B cell (primary cell): Measurements from ENCODE around the gene ELAC1. TPM values are rescaled to one million over a fixed set of nuclear protein-coding genes. Genes with fewer than 3 reads are reported as not detected.
A peak's percentile ranks its signal among the peaks of the same experiment; 100 is the strongest.

ENCODE experiments used
- ATAC-seq: fragments of 200-7000 bp; cut with Tn5 transposase; one replicate; pipeline ENCODE4 v1.10.0; 2021; ENCODE audit warnings: low read depth, mild to moderate bottlenecking, moderate number of reproducible peaks, moderate library complexity
- CTCF ChIA-PET: fragments of 350-600 bp; sonication (Branson Sonifier 250); formaldehyde crosslinking; loops from one replicate; lab custom pipeline; 2021; ENCODE audit warnings: antibody characterized with exemption, inconsistent platforms; lab: Charles Lee
- POLR2A ChIA-PET: fragments of 350-600 bp; sonication (Branson Sonifier 250); formaldehyde crosslinking; loops from one replicate; lab custom pipeline; 2021; ENCODE audit warnings: antibody characterized with exemption; lab: Charles Lee
- DNase-seq: peaks from one replicate; pipeline ENCODE4 v3.0.0; 2013
- H2AFZ ChIP-seq: 2 replicates; pipeline ENCODE4 v1.6.1; 2012; ENCODE audit warnings: mild to moderate bottlenecking, low read depth, low read length; ENCODE audit not compliant: insufficient read depth, poor library complexity, severe bottlenecking
- H3K27ac ChIP-seq, 2 donors: 1 replicate in 1 of 2; 2 replicates in 1 of 2; pipeline ENCODE4 v1.5.1; 2012 to 2013; ENCODE audit warnings: low read length in 2 of 2, mild to moderate bottlenecking in 2 of 2, moderate library complexity in 1 of 2
- H3K27me3 ChIP-seq, 4 experiments: fragments of 200-600 bp in 1 of 4; sonication (generic) in 1 of 4; replicated peaks in 1 of 4; 1 replicate in 2 of 4; 2 replicates in 2 of 4; pipeline versions ENCODE4 v1.6.1 to v1.7.0; 2013 to 2016; ENCODE audit warnings: low read length in 3 of 4, mild to moderate bottlenecking in 2 of 4, mixed read lengths in 1 of 4, moderate library complexity in 1 of 4; ENCODE audit not compliant: insufficient read depth in 4 of 4, control insufficient read depth in 3 of 4; ENCODE audit errors: control extremely low read depth in 1 of 4
- H3K36me3 ChIP-seq, 2 experiments: replicated peaks in 1 of 2; 1 replicate in 1 of 2; 2 replicates in 1 of 2; pipeline versions ENCODE4 v1.6.1 to v1.7.1; 2013; ENCODE audit warnings: low read length in 1 of 2; ENCODE audit not compliant: insufficient read depth in 2 of 2, control insufficient read depth in 1 of 2; ENCODE audit errors: control extremely low read depth in 1 of 2, extremely low read depth in 1 of 2
- H3K4me1 ChIP-seq, 2 donors: fragments of 200-600 bp in 1 of 2; sonication (generic) in 1 of 2; 1 replicate in 1 of 2; 2 replicates in 1 of 2; pipeline versions ENCODE4 v1.5.1 to v1.6.1; 2013 to 2017; ENCODE audit warnings: low read length in 2 of 2; ENCODE audit not compliant: control insufficient read depth in 2 of 2, insufficient read depth in 2 of 2
- H3K4me2 ChIP-seq: replicated peaks from 2 replicates; pipeline ENCODE3; 2012; ENCODE audit warnings: mild to moderate bottlenecking, low read depth, low read length; ENCODE audit not compliant: poor library complexity, severe bottlenecking
- H3K4me3 ChIP-seq, 5 experiments: fragments of 200-600 bp in 1 of 5; sonication (generic) in 1 of 5; 1 replicate in 3 of 5; 2 replicates in 2 of 5; pipeline versions ENCODE4 v1.5.1 to v1.7.0; 2011 to 2016; ENCODE audit warnings: low read length in 4 of 5, mild to moderate bottlenecking in 4 of 5, low read depth in 2 of 5, control low read depth in 1 of 5, moderate library complexity in 1 of 5; ENCODE audit not compliant: insufficient read depth in 1 of 5; ENCODE audit errors: control extremely low read depth in 1 of 5, extremely low read depth in 1 of 5
- H3K79me2 ChIP-seq: fragments of 200-600 bp; sonication (generic); one replicate; pipeline ENCODE4 v1.6.0; 2016; ENCODE audit warnings: low read length; ENCODE audit not compliant: control insufficient read depth, insufficient read depth
- H3K9ac ChIP-seq: fragments of 200-600 bp; sonication (generic); 2 replicates; pipeline ENCODE4 v1.6.1; 2017; ENCODE audit warnings: mild to moderate bottlenecking, low read length, moderate library complexity
- H3K9me3 ChIP-seq, 3 donors: one replicate each; pipeline versions ENCODE4 v1.6.1 to v1.7.1; 2013; ENCODE audit warnings: low read length in 2 of 3; ENCODE audit not compliant: control insufficient read depth in 2 of 3, insufficient read depth in 1 of 3; ENCODE audit errors: control extremely low read depth in 1 of 3
- H4K20me1 ChIP-seq: 2 replicates; pipeline ENCODE4 v1.6.0; 2012; ENCODE audit warnings: mild to moderate bottlenecking, low read length; ENCODE audit not compliant: insufficient read depth, control insufficient read depth, poor library complexity, severe bottlenecking
- H3K27ac Mint-ChIP-seq: one replicate; pipeline ENCODE4 v1.8.0; 2021; ENCODE audit warnings: mixed read lengths
- H3K27me3 Mint-ChIP-seq: one replicate; pipeline ENCODE4 v1.8.0; 2021; ENCODE audit warnings: mixed read lengths
- H3K4me1 Mint-ChIP-seq: one replicate; pipeline ENCODE4 v1.8.0; 2021; ENCODE audit warnings: mixed read lengths
- H3K4me3 Mint-ChIP-seq: one replicate; pipeline ENCODE4 v1.8.0; 2021; ENCODE audit warnings: mixed read lengths
- H3K9me3 Mint-ChIP-seq: one replicate; pipeline ENCODE4 v1.8.0; 2022; ENCODE audit warnings: mixed read lengths; ENCODE audit not compliant: insufficient read depth
- EZH2 ChIP-seq: IDR thresholded peaks from 2 replicates; pipeline ENCODE4 v1.6.1; 2012; ENCODE audit warnings: borderline replicate concordance, low read depth, mild to moderate bottlenecking, moderate library complexity, low read length; ENCODE audit not compliant: insufficient read depth, poor library complexity, severe bottlenecking
- WGBS: methylation state at CpG from one replicate; pipeline ENCODE4 v1.1.5; 2013; ENCODE audit warnings: missing lambda C conversion rate; ENCODE audit not compliant: insufficient coverage; 5-methylcytosine and 5-hydroxymethylcytosine counted together
- intact Hi-C: fragments of 100-400 bp; cut with micrococcal nuclease; formaldehyde crosslinking; loops from one replicate; pipeline ENCODE4 v1.10.0; 2022
- polyA plus RNA-seq: library from polyadenylated mRNA; depleted of rRNA; stranded (reverse); fragments of >200 nt; gene quantifications from 2 replicates; pipeline ENCODE4 v1.2.3, GENCODE V29; 2012
- total RNA-seq, 2 donors: library from RNA; stranded (reverse); fragments of 120-200 nt in 1 of 2; gene quantifications; 1 replicate in 1 of 2; 2 replicates in 1 of 2; pipeline versions ENCODE4 v1.2.3 to v1.2.4, GENCODE V29; 2013 to 2022
- TF ChIP-seq, protein P1 (sequence below): fragments of 200-600 bp; IDR thresholded peaks from one replicate; pipeline ENCODE4 v1.8.0; 2022; ENCODE audit warnings: antibody characterized with exemption, mild to moderate bottlenecking

ELAC1 gene
- total and polyA plus RNA-seq, 2 donors (not counting 1 experiment from before 2014, with no cell fraction given), result 3.8 to 9.9 TPM

- ChIA-PET CTCF (no interaction called here), POLR2A (no interaction called here)
- no peaks in the 10 kb centered on the region for H3K9me3 ChIP-seq
- no peak overlapping the region for H3K4me2 ChIP-seq
- H3K27me3 ChIP-seq, result no peaks in the 10 kb centered on the region
- H3K27ac ChIP-seq, result no peak overlapping the region
- intact Hi-C loops, result no loop called here
- Mint-ChIP-seq H3K27me3 (no peaks in the 10 kb centered on the region), H3K9me3 (no peaks in the 10 kb centered on the region), H3K4me1 (no peaks in the 10 kb centered on the region), H3K27ac (peak overlapping the region; percentile 21), H3K4me3 (no peak overlapping the region)
- ATAC-seq (no peak), DNase-seq (no peak)
- H3K4me3 ChIP-seq, result no peak overlapping the region
- WGBS, result 91% methylated on average over 3 of the region's 5 CpGs
- peaks cover 7% of the 10 kb centered on the region for H4K20me1 ChIP-seq
- H3K79me2 ChIP-seq, result peaks cover 18% of the 10 kb centered on the region
- no peak overlapping the region for H3K9ac ChIP-seq
- H3K4me1 ChIP-seq, result no peaks in the 10 kb centered on the region
- H2AFZ ChIP-seq, result no peak overlapping the region
- no peak for TF ChIP-seq EZH2
- TF ChIP-seq, protein P1, sequence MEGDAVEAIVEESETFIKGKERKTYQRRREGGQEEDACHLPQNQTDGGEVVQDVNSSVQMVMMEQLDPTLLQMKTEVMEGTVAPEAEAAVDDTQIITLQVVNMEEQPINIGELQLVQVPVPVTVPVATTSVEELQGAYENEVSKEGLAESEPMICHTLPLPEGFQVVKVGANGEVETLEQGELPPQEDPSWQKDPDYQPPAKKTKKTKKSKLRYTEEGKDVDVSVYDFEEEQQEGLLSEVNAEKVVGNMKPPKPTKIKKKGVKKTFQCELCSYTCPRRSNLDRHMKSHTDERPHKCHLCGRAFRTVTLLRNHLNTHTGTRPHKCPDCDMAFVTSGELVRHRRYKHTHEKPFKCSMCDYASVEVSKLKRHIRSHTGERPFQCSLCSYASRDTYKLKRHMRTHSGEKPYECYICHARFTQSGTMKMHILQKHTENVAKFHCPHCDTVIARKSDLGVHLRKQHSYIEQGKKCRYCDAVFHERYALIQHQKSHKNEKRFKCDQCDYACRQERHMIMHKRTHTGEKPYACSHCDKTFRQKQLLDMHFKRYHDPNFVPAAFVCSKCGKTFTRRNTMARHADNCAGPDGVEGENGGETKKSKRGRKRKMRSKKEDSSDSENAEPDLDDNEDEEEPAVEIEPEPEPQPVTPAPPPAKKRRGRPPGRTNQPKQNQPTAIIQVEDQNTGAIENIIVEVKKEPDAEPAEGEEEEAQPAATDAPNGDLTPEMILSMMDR, result no peak
- H3K36me3 ChIP-seq, result peaks cover 0 to 3% of the 10 kb centered on the region in 2 experiments
Observed at GRCh38 chr18:51021226-51021965, 53.6 kb downstream of the ELAC1 start.

- H3K79me2 ChIP-seq, result peaks cover 47% of the 10 kb centered on the region
- Mint-ChIP-seq H3K9me3 (no peaks in the 10 kb centered on the region), H3K4me1 (peaks cover 23% of the 10 kb centered on the region), H3K4me3 (no peak overlapping the region), H3K27ac (no peak overlapping the region), H3K27me3 (no peaks in the 10 kb centered on the region)
- ATAC-seq (no peak), DNase-seq (no peak)
- POLR2A ChIA-PET, result no interaction called here
- intact Hi-C loops, result no loop called here
- CTCF ChIA-PET, result no interaction called here
- no peak overlapping the region for H3K27ac ChIP-seq
- 100% methylated on average over 1 of the region's 2 CpGs for WGBS
- H4K20me1 ChIP-seq, result peaks cover 7% of the 10 kb centered on the region
- H3K27me3 ChIP-seq, result no peaks in the 10 kb centered on the region
- H3K4me3 ChIP-seq, result no peak overlapping the region
- no peak overlapping the region for H3K9ac ChIP-seq
- TF ChIP-seq, protein P1, result no peak
- no peak for TF ChIP-seq EZH2
- no peak overlapping the region for H2AFZ ChIP-seq
- peaks cover 0 to 3% of the 10 kb centered on the region in 2 experiments for H3K36me3 ChIP-seq
- H3K4me1 ChIP-seq, result peaks cover 9 to 15% of the 10 kb centered on the region in 2 donors
- no peaks in the 10 kb centered on the region for H3K9me3 ChIP-seq
- no peak overlapping the region for H3K4me2 ChIP-seq
Observed at GRCh38 chr18:51025512-51025911, 57.7 kb downstream of the ELAC1 start.
